Left renal cortex interstitium (tissue), 4 donors: ENCODE results near the gene SORBS2. TPM values are rescaled to one million over a fixed set of nuclear protein-coding genes. Genes with fewer than 3 reads are reported as not detected.

Experiments used
- DNase-seq, 4 donors: peaks; one replicate each; pipeline ENCODE4 v3.0.0-alpha.2; 2013; ENCODE audit warnings: low read depth in 4 of 4, low spot score in 2 of 4, missing footprints in 1 of 4
- polyA plus RNA-seq, 4 donors: library from polyadenylated mRNA; unstranded; fragments of 120-200 nt; gene quantifications; one replicate each; pipeline ENCODE4 v1.2.1, GENCODE V29; 2013; ENCODE audit not compliant: insufficient read length in 4 of 4

Gene SORBS2
- polyA plus RNA-seq, 4 donors, result 65.3 to 78.9 (median 69.1) TPM

- no peak for DNase-seq
Observed at GRCh38 chr4:185654311-185654710, 157.7 kb downstream of the SORBS2 start.

GRCh38 chr4:185651851-185652250 lies 160.1 kb downstream of the SORBS2 start:
- DNase-seq, result no peak

GRCh38 chr4:185651137-185651677 lies 160.8 kb downstream of the SORBS2 start:
- no peak for DNase-seq

- DNase-seq, result no peak
Observed at GRCh38 chr4:185648631-185649030, 163.4 kb downstream of the SORBS2 start.

- DNase-seq, result no peak
Observed at GRCh38 chr4:185645403-185645802, 166.6 kb downstream of the SORBS2 start.

GRCh38 chr4:185644408-185644807 lies 167.6 kb downstream of the SORBS2 start:
- no peak for DNase-seq

- DNase-seq, result no peak
Observed at GRCh38 chr4:185642907-185643306, 169.1 kb downstream of the SORBS2 start.

GRCh38 chr4:185640811-185641675 lies 171.0 kb downstream of the SORBS2 start:
- peak in 3 of 4 donors; percentile 18 to 54 (median 45) for DNase-seq

GRCh38 chr4:185638548-185639301 lies 173.3 kb downstream of the SORBS2 start:
- DNase-seq, result no peak

- DNase-seq, result no peak
Observed at GRCh38 chr4:185638093-185638492, 173.9 kb downstream of the SORBS2 start.

GRCh38 chr4:185637163-185637875 lies 174.7 kb downstream of the SORBS2 start:
- DNase-seq, result no peak

GRCh38 chr4:185634066-185634652 lies 177.8 kb downstream of the SORBS2 start:
- DNase-seq, result no peak

- no peak for DNase-seq
Observed at GRCh38 chr4:185626798-185627197, 185.2 kb downstream of the SORBS2 start.

GRCh38 chr4:185625503-185625902 lies 186.5 kb downstream of the SORBS2 start:
- no peak for DNase-seq

- no peak for DNase-seq
Observed at GRCh38 chr4:185624259-185624589, 187.8 kb downstream of the SORBS2 start.

GRCh38 chr4:185623444-185624258 lies 188.3 kb downstream of the SORBS2 start:
- DNase-seq, result no peak

- no peak for DNase-seq
Observed at GRCh38 chr4:185608185-185608584, 203.8 kb downstream of the SORBS2 start.

- no peak for DNase-seq
Observed at GRCh38 chr4:185602397-185602796, 209.6 kb downstream of the SORBS2 start.

- no peak for DNase-seq
Observed at GRCh38 chr4:185600801-185601434, 211.1 kb downstream of the SORBS2 start.
